HepG2 (cell line): ENCODE results near the gene RIOK2. TPM values are rescaled to one million over a fixed set of nuclear protein-coding genes. Genes with fewer than 3 reads are reported as not detected.

Experiments used
- ATF7 ChIP-seq, 2 experiments: fragments of 450-650 bp in 1 of 2; sonication (generic) in 1 of 2; formaldehyde crosslinking in 1 of 2; IDR thresholded peaks; 2 replicates each; pipeline versions ENCODE4 v1.4.0 to v1.6.1; 2016 to 2020; ENCODE audit warnings: antibody characterized with exemption in 1 of 2, mild to moderate bottlenecking in 1 of 2, missing genetic modification reagents in 1 of 2
- CENPT ChIP-seq: sonication (generic); formaldehyde crosslinking; IDR thresholded peaks from 2 replicates; pipeline ENCODE4 v1.8.0; 2022; ENCODE audit warnings: low read depth, mild to moderate bottlenecking, moderate library complexity, missing genetic modification reagents
- KAT7 ChIP-seq: IDR thresholded peaks from 2 replicates; pipeline ENCODE4 v1.6.1; 2018; ENCODE audit warnings: borderline replicate concordance, missing compliant biosample characterization
- MYPOP ChIP-seq: sonication (generic); formaldehyde crosslinking; IDR thresholded peaks from 2 replicates; pipeline ENCODE4 v1.8.1; 2023; ENCODE audit warnings: mild to moderate bottlenecking, moderate library complexity, missing genetic modification reagents
- PRDM10 ChIP-seq: sonication (generic); formaldehyde crosslinking; IDR thresholded peaks from 2 replicates; pipeline ENCODE4 v1.4.0; 2020; ENCODE audit warnings: low read depth, missing genetic modification reagents
- STAT5B ChIP-seq: sonication (generic); formaldehyde crosslinking; IDR thresholded peaks from 2 replicates; pipeline ENCODE4 v1.4.0; 2020; ENCODE audit warnings: missing genetic modification reagents
- TAF1 ChIP-seq: sonication (generic); formaldehyde crosslinking; IDR thresholded peaks from 2 replicates; pipeline ENCODE4 v1.4.0; 2020; ENCODE audit warnings: missing genetic modification reagents
- TCF7 ChIP-seq: sonication (generic); IDR thresholded peaks from 2 replicates; pipeline ENCODE4 v1.6.1; 2016; ENCODE audit warnings: antibody characterized with exemption, low read depth
- TOPORS ChIP-seq: sonication (generic); formaldehyde crosslinking; IDR thresholded peaks from 2 replicates; pipeline ENCODE4 v1.8.0; 2023; ENCODE audit warnings: mild to moderate bottlenecking, missing genetic modification reagents
- YEATS2 ChIP-seq: sonication (generic); formaldehyde crosslinking; IDR thresholded peaks from 2 replicates; pipeline ENCODE4 v1.4.0; 2020; ENCODE audit warnings: missing genetic modification reagents, borderline replicate concordance
- ZNF317 ChIP-seq: sonication (generic); formaldehyde crosslinking; IDR thresholded peaks from 2 replicates; pipeline ENCODE4 v1.5.0; 2020; ENCODE audit warnings: mild to moderate bottlenecking, missing genetic modification reagents
- ZNF407 ChIP-seq: sonication (generic); formaldehyde crosslinking; IDR thresholded peaks from one replicate; pipeline ENCODE4 v1.5.1; 2020; ENCODE audit warnings: mild to moderate bottlenecking, missing genetic modification reagents; ENCODE audit errors: not compliant biosample characterization
- ZNF546 ChIP-seq: sonication (generic); formaldehyde crosslinking; conservative IDR thresholded peaks from 2 replicates; pipeline ENCODE4 v1.8.1; 2023; ENCODE audit warnings: mild to moderate bottlenecking, missing genetic modification reagents
- polyA plus RNA-seq, 8 experiments: library from polyadenylated mRNA; depleted of rRNA in 3 of 8; stranded (reverse) in 7 of 8; unstranded in 1 of 8; fragments of >200 nt; fragmentation: Illumina TruSeq in 4 of 8; extraction: Trizol in 4 of 8; gene quantifications; 2 replicates each; pipeline versions ENCODE4 v1.2.1 to v1.2.3, GENCODE V29; 2011 to 2016; ENCODE audit warnings: low read depth in 4 of 8, missing spikeins in 1 of 8, mixed read lengths in 1 of 8; ENCODE audit not compliant: insufficient read depth in 1 of 8
- total RNA-seq, 5 experiments: library from RNA; depleted of rRNA; stranded (reverse); fragments of >200 nt; fragmentation: Illumina TruSeq; extraction: Trizol; gene quantifications; 2 replicates each; pipeline ENCODE4 v1.2.3, GENCODE V29; 2016; ENCODE audit warnings: low read depth in 1 of 5

Gene RIOK2
- total and polyA plus RNA-seq, 2 of the 13 experiments (the other 11 are each of a cell fraction or from before 2014, with no cell fraction given) = 8.1 to 46.6 TPM

GRCh38 chr5:97183100-97183929 is at the start of gene RIOK2 (continued):
- TF ChIP-seq ZNF407 (CRISPR knock-in tag) (peak; percentile 33), ZNF317 (no peak), PRDM10 (0 out of 2 replicates have a peak, but pooled peaks have one; percentile 36), ZNF546 (CRISPR knock-in tag) (peak; percentile 98), CENPT (no peak), ATF7 (IDR thresholded peaks at IDR 0.05) (no peak), ATF7 (CRISPR knock-in tag; IDR thresholded peaks at IDR 0.05) (no peak), KAT7 (no peak), TAF1 (CRISPR knock-in tag) (peak; percentile 84), STAT5B (CRISPR knock-in tag) (no peak), TCF7 (no peak), TOPORS (CRISPR knock-in tag) (peak; percentile 58; the same call in 1 of the 2 replicates), MYPOP (CRISPR knock-in tag) (peak; percentile 99), YEATS2 (CRISPR knock-in tag) (peak; percentile 78)
